Neuronal stem cell (in vitro differentiated cells): ENCODE measurements around the gene SGCA.

Source experiments
- DNase-seq: peaks from one replicate; pipeline ENCODE4 v3.0.0-alpha.2; 2013; ENCODE audit warnings: low spot score
- H2AFZ ChIP-seq: one replicate; pipeline ENCODE4 v1.6.1; 2013; ENCODE audit warnings: mild to moderate bottlenecking, low read length, inconsistent platforms
- H2AK5ac ChIP-seq: 2 replicates; pipeline ENCODE4 v1.6.1; 2013; ENCODE audit warnings: low read depth, mild to moderate bottlenecking, inconsistent platforms, low read length, moderate library complexity, mixed read lengths
- H2BK120ac ChIP-seq: 2 replicates; pipeline ENCODE4 v1.6.1; 2013; ENCODE audit warnings: low read depth, mild to moderate bottlenecking, inconsistent platforms, low read length, moderate library complexity, mixed read lengths
- H2BK12ac ChIP-seq: one replicate; pipeline ENCODE4 v1.6.1; 2013; ENCODE audit warnings: low read length, inconsistent platforms
- H2BK15ac ChIP-seq: 2 replicates; pipeline ENCODE4 v1.6.1; 2013; ENCODE audit warnings: mild to moderate bottlenecking, low read length, inconsistent platforms, mixed read lengths
- H2BK5ac ChIP-seq: one replicate; pipeline ENCODE4 v1.6.1; 2013; ENCODE audit warnings: inconsistent platforms, mild to moderate bottlenecking, low read length, moderate library complexity
- H3K14ac ChIP-seq: one replicate; pipeline ENCODE4 v1.6.1; 2013; ENCODE audit warnings: low read length, inconsistent platforms
- H3K18ac ChIP-seq: 2 replicates; pipeline ENCODE4 v1.6.1; 2013; ENCODE audit warnings: low read length, inconsistent platforms
- H3K23ac ChIP-seq: 2 replicates; pipeline ENCODE4 v1.6.1; 2013; ENCODE audit warnings: low read depth, mild to moderate bottlenecking, mixed read lengths, low read length, inconsistent platforms; ENCODE audit not compliant: poor library complexity
- H3K27ac ChIP-seq: replicated peaks from 3 replicates; pipeline ENCODE4 v1.5.1; 2013; ENCODE audit warnings: low read length, inconsistent platforms
- H3K27me3 ChIP-seq, 3 experiments: 2 replicates each; pipeline ENCODE4 v1.6.1; 2013; ENCODE audit warnings: low read length in 3 of 3, mild to moderate bottlenecking in 2 of 3, inconsistent platforms in 1 of 3, low read depth in 1 of 3, mixed read lengths in 1 of 3, moderate library complexity in 1 of 3; ENCODE audit not compliant: control insufficient read depth in 3 of 3, insufficient read depth in 3 of 3
- H3K36me3 ChIP-seq, 2 donors: replicated peaks in 1 of 2; 2 replicates each; pipeline ENCODE4 v1.6.1; 2013; ENCODE audit warnings: low read length in 2 of 2; ENCODE audit not compliant: control insufficient read depth in 2 of 2, insufficient read depth in 2 of 2
- H3K4ac ChIP-seq: 2 replicates; pipeline ENCODE4 v1.6.1; 2013; ENCODE audit warnings: inconsistent platforms, mild to moderate bottlenecking, low read length, moderate library complexity
- H3K4me1 ChIP-seq, 2 donors: 1 replicate in 1 of 2; 2 replicates in 1 of 2; pipeline ENCODE4 v1.6.1; 2013; ENCODE audit warnings: low read length in 2 of 2, low read depth in 1 of 2; ENCODE audit not compliant: control insufficient read depth in 2 of 2, insufficient read depth in 1 of 2
- H3K4me2 ChIP-seq: one replicate; pipeline ENCODE4 v1.6.1; 2013; ENCODE audit warnings: mild to moderate bottlenecking, low read length, inconsistent platforms; ENCODE audit not compliant: insufficient read depth, poor library complexity, severe bottlenecking
- H3K4me3 ChIP-seq, 2 donors: 2 replicates each; pipeline ENCODE4 v1.5.1; 2013; ENCODE audit warnings: low read length in 2 of 2, mild to moderate bottlenecking in 2 of 2, inconsistent platforms in 1 of 2, moderate library complexity in 1 of 2
- H3K79me1 ChIP-seq: one replicate; pipeline ENCODE4 v1.6.1; 2013; ENCODE audit warnings: low read depth, mild to moderate bottlenecking, inconsistent platforms, low read length, moderate library complexity
- H3K9ac ChIP-seq: one replicate; pipeline ENCODE4 v1.6.1; 2013; ENCODE audit warnings: mild to moderate bottlenecking, low read depth, low read length, inconsistent platforms; ENCODE audit not compliant: poor library complexity
- H3K9me3 ChIP-seq, 2 donors: replicated peaks in 1 of 2; 2 replicates each; pipeline versions ENCODE3 to v1.6.1; 2013; ENCODE audit warnings: low read length in 2 of 2, mild to moderate bottlenecking in 2 of 2, inconsistent platforms in 1 of 2, low read depth in 1 of 2, mixed read lengths in 1 of 2, moderate library complexity in 1 of 2; ENCODE audit not compliant: control insufficient read depth in 2 of 2, insufficient read depth in 1 of 2
- H4K8ac ChIP-seq: one replicate; pipeline ENCODE4 v1.6.1; 2013; ENCODE audit warnings: low read depth, mild to moderate bottlenecking, inconsistent platforms, low read length, moderate library complexity
- H4K91ac ChIP-seq: one replicate; pipeline ENCODE4 v1.6.1; 2013; ENCODE audit warnings: low read length, low read depth, mild to moderate bottlenecking, inconsistent platforms; ENCODE audit not compliant: poor library complexity
- WGBS, 2 donors: extraction: QIAGEN DNeasy Blood & Tissue Kit; methylation state at CpG; one replicate each; pipeline ENCODE4 v1.1.7; 2013; ENCODE audit warnings: missing lambda C conversion rate in 2 of 2, mixed read lengths in 1 of 2; ENCODE audit not compliant: insufficient read length in 2 of 2, insufficient replicate concordance in 1 of 2; ENCODE audit errors: extremely low coverage in 2 of 2; 5-methylcytosine and 5-hydroxymethylcytosine counted together

SGCA gene

GRCh38 chr17:50200457-50201275 is 34.9 kb downstream of the SGCA start:
- Histone ChIP-seq H2AFZ (peak overlapping the region; percentile 77), H3K18ac (peak overlapping the region; percentile 66), H2BK15ac (peak overlapping the region; percentile 99), H2BK120ac (peak overlapping the region; percentile 56), H3K27ac (no peak overlapping the region), H3K9me3 (no peaks in the 10 kb centered on the region), H2AK5ac (peak overlapping the region; percentile 88), H3K9ac (peak overlapping the region; percentile 35), H3K4me2 (peak overlapping the region; percentile 79), H3K4me1 (peaks cover 11 to 12% of the 10 kb centered on the region in 2 donors), H3K79me1 (no peaks in the 10 kb centered on the region), H3K36me3 (peaks cover 0 to 4% of the 10 kb centered on the region in 2 donors), H4K91ac (no peak overlapping the region), H2BK5ac (peak overlapping the region; percentile 58), H4K8ac (no peak overlapping the region), H3K23ac (peak overlapping the region; percentile 68), H3K4me3 (peak overlapping the region; percentile 24 to 81), H3K4ac (no peak overlapping the region), H2BK12ac (peak overlapping the region; percentile 2), H3K14ac (no peak overlapping the region), H3K27me3 (peaks cover 5 to 72% (median 29%) of the 10 kb centered on the region in 3 experiments)
- no CpG with 5 or more reads among the region's 55 CpGs for WGBS, 2 donors
- DNase-seq = peak; percentile 90

GRCh38 chr17:50201276-50201854 is 35.6 kb downstream of the SGCA start, which contains the start of gene COL1A1:
Gene COL1A1 (minus strand): TSS chr17:50201631. CDS start chr17:50201513, 118 bp downstream.
- Histone ChIP-seq H3K4me1 (peaks cover 15 to 17% of the 10 kb centered on the region in 2 donors), H3K27me3 (peaks cover 5 to 66% (median 29%) of the 10 kb centered on the region in 3 experiments), H3K4ac (no peak within 1 kb of the TSS), H2BK12ac (peak within 1 kb of the TSS; percentile 2), H2AK5ac (peak within 1 kb of the TSS; percentile 88), H4K91ac (no peak within 1 kb of the TSS), H3K18ac (peak within 1 kb of the TSS; percentile 66), H3K4me3 (peak within 1 kb of the TSS; percentile 24 to 81), H3K23ac (peak within 1 kb of the TSS; percentile 68), H2BK120ac (peak within 1 kb of the TSS; percentile 56), H3K14ac (no peak within 1 kb of the TSS), H4K8ac (no peak within 1 kb of the TSS), H2AFZ (peak within 1 kb of the TSS; percentile 77), H3K36me3 (peaks cover 0 to 3% of the 10 kb centered on the region in 2 donors), H2BK15ac (peak within 1 kb of the TSS; percentile 99), H3K9ac (peak within 1 kb of the TSS; percentile 35), H3K4me2 (peak within 1 kb of the TSS; percentile 79), H2BK5ac (peak within 1 kb of the TSS; percentile 58), H3K79me1 (no peaks in the 10 kb centered on the region), H3K27ac (no peak within 1 kb of the TSS), H3K9me3 (no peaks in the 10 kb centered on the region)
- no peak for DNase-seq
- no CpG with 5 or more reads among the region's 34 CpGs for WGBS, 2 donors

GRCh38 chr17:50203086-50203485 is 37.3 kb downstream of the SGCA start:
- no peak overlapping the region for H2AFZ ChIP-seq
- H3K4me3 ChIP-seq = no peak overlapping the region
- no peaks in the 10 kb centered on the region for H3K79me1 ChIP-seq
- no CpG with 5 or more reads among the region's 14 CpGs for WGBS, 2 donors
- H3K23ac ChIP-seq = no peak overlapping the region
- H2BK12ac ChIP-seq = no peak overlapping the region
- no peak overlapping the region for H3K4me2 ChIP-seq
- H3K18ac ChIP-seq = peak overlapping the region; percentile 44
- no peak overlapping the region for H3K9ac ChIP-seq
- no peak overlapping the region for H4K8ac ChIP-seq
- H2BK120ac ChIP-seq = peak overlapping the region; percentile 34
- no peaks in the 10 kb centered on the region for H3K9me3 ChIP-seq
- DNase-seq = no peak
- peak overlapping the region; percentile 47 for H2BK5ac ChIP-seq
- H3K4me1 ChIP-seq = peaks cover 17 to 22% of the 10 kb centered on the region in 2 donors
- peak overlapping the region; percentile 46 for H2AK5ac ChIP-seq
- no peaks in the 10 kb centered on the region for H3K36me3 ChIP-seq
- peaks cover 5 to 50% (median 29%) of the 10 kb centered on the region in 3 experiments for H3K27me3 ChIP-seq
- no peak overlapping the region for H4K91ac ChIP-seq
- H3K14ac ChIP-seq = no peak overlapping the region
- no peak overlapping the region for H3K27ac ChIP-seq
- H3K4ac ChIP-seq = no peak overlapping the region
- peak overlapping the region; percentile 10 for H2BK15ac ChIP-seq
